ENCODE data around the gene IGSF9B. TPM values are rescaled to one million over a fixed set of nuclear protein-coding genes. Genes with fewer than 3 reads are reported as not detected.

Gene IGSF9B
- polyA plus RNA-seq, 1 donor (not counting 4 experiments of a cell fraction or from before 2014, with no cell fraction given): 0.66 TPM

- no peak for TF ChIP-seq EZH2 (IDR thresholded peaks at IDR 0.05; ENCODE audit: low read length)
- H2AFZ ChIP-seq (ENCODE audit: control insufficient read depth, low read length): no peak overlapping the region
- H3K9ac ChIP-seq (ENCODE audit: control insufficient read depth, extremely low read depth, insufficient read depth, low read length): no peak overlapping the region
- H3K4me2 ChIP-seq (ENCODE audit: control insufficient read depth, extremely low read depth, insufficient read depth, low read depth, low read length): no peak overlapping the region
- H3K9me1 ChIP-seq (ENCODE audit: control insufficient read depth, extremely low read depth, insufficient read depth, low read length): no peaks in the 10 kb centered on the region
- no peaks in the 10 kb centered on the region for H4K20me1 ChIP-seq (ENCODE audit: control insufficient read depth, extremely low read depth, insufficient read depth, low read length)
- no peak overlapping the region for H3K4me3 ChIP-seq (ENCODE audit: control insufficient read depth in 2 of 3, extremely low read depth in 1 of 3, insufficient read depth in 2 of 3, low read depth in 1 of 3, low read length in 3 of 3)
- H3K27ac ChIP-seq (ENCODE audit: control insufficient read depth, insufficient read depth, low read length): no peak overlapping the region
- H3K27me3 ChIP-seq (ENCODE audit: control insufficient read depth, extremely low read depth, insufficient read depth, low read length): peaks cover 8% of the 10 kb centered on the region
- DNase-seq (ENCODE audit: low read depth, low spot score): no peak
- no peaks in the 10 kb centered on the region for H3K36me3 ChIP-seq (ENCODE audit: control insufficient read depth in 2 of 2, extremely low read depth in 1 of 2, insufficient read depth in 2 of 2, low read length in 2 of 2)
- dilution Hi-C loops (cut with MboI; ENCODE audit: extremely low pct_ligation_motif_present, low sequenced_read_pairs): no loop called here
- no peaks in the 10 kb centered on the region for H3K9me3 ChIP-seq (ENCODE audit: control insufficient read depth, low read depth, low read length)
- no peak for FAIRE-seq
- no peaks in the 10 kb centered on the region for H3K79me2 ChIP-seq (ENCODE audit: control insufficient read depth, insufficient read depth, low read length)
- no peaks in the 10 kb centered on the region for H3K4me1 ChIP-seq (ENCODE audit: control insufficient read depth, extremely low read depth, insufficient read depth, low read length)
Measured at GRCh38 chr11:133982876-133983275, 26.1 kb upstream of the IGSF9B start.

- no peak overlapping the region for H3K4me2 ChIP-seq (ENCODE audit: control insufficient read depth, extremely low read depth, insufficient read depth, low read depth, low read length)
- H3K4me1 ChIP-seq (ENCODE audit: control insufficient read depth, extremely low read depth, insufficient read depth, low read length): no peaks in the 10 kb centered on the region
- no peak for FAIRE-seq
- no peaks in the 10 kb centered on the region for H4K20me1 ChIP-seq (ENCODE audit: control insufficient read depth, extremely low read depth, insufficient read depth, low read length)
- dilution Hi-C loops (cut with MboI; ENCODE audit: extremely low pct_ligation_motif_present, low sequenced_read_pairs): no loop called here
- no peak overlapping the region for H3K9ac ChIP-seq (ENCODE audit: control insufficient read depth, extremely low read depth, insufficient read depth, low read length)
- no peak overlapping the region for H3K4me3 ChIP-seq (ENCODE audit: control insufficient read depth in 2 of 3, extremely low read depth in 1 of 3, insufficient read depth in 2 of 3, low read depth in 1 of 3, low read length in 3 of 3)
- no peaks in the 10 kb centered on the region for H3K9me3 ChIP-seq (ENCODE audit: control insufficient read depth, low read depth, low read length)
- no peak overlapping the region for H2AFZ ChIP-seq (ENCODE audit: control insufficient read depth, low read length)
- H3K9me1 ChIP-seq (ENCODE audit: control insufficient read depth, extremely low read depth, insufficient read depth, low read length): no peaks in the 10 kb centered on the region
- no peak overlapping the region for H3K27ac ChIP-seq (ENCODE audit: control insufficient read depth, insufficient read depth, low read length)
- DNase-seq (ENCODE audit: low read depth, low spot score): no peak
- H3K36me3 ChIP-seq (ENCODE audit: control insufficient read depth in 2 of 2, extremely low read depth in 1 of 2, insufficient read depth in 2 of 2, low read length in 2 of 2): no peaks in the 10 kb centered on the region
- TF ChIP-seq EZH2 (IDR thresholded peaks at IDR 0.05; ENCODE audit: low read length) (no peak), CTCF (optimal IDR thresholded peaks at IDR 0.05 in 1 of 3, IDR thresholded peaks at IDR 0.05 in 1 of 3, conservative IDR thresholded peaks at IDR 0.05 in 1 of 3; ENCODE audit: extremely low read depth in 1 of 3, insufficient read depth in 2 of 3, low read length in 3 of 3) (no peak)
- peaks cover 9% of the 10 kb centered on the region for H3K27me3 ChIP-seq (ENCODE audit: control insufficient read depth, extremely low read depth, insufficient read depth, low read length)
- H3K79me2 ChIP-seq (ENCODE audit: control insufficient read depth, insufficient read depth, low read length): no peaks in the 10 kb centered on the region
Measured at GRCh38 chr11:133982151-133982550, 25.4 kb upstream of the IGSF9B start.

- no peak overlapping the region for H2AFZ ChIP-seq (ENCODE audit: control insufficient read depth, low read length)
- dilution Hi-C loops (cut with MboI; ENCODE audit: extremely low pct_ligation_motif_present, low sequenced_read_pairs): no loop called here
- no peaks in the 10 kb centered on the region for H3K36me3 ChIP-seq (ENCODE audit: control insufficient read depth in 2 of 2, extremely low read depth in 1 of 2, insufficient read depth in 2 of 2, low read length in 2 of 2)
- H3K79me2 ChIP-seq (ENCODE audit: control insufficient read depth, insufficient read depth, low read length): no peaks in the 10 kb centered on the region
- TF ChIP-seq EZH2 (IDR thresholded peaks at IDR 0.05; ENCODE audit: low read length): no peak
- no peaks in the 10 kb centered on the region for H3K4me1 ChIP-seq (ENCODE audit: control insufficient read depth, extremely low read depth, insufficient read depth, low read length)
- peaks cover 17% of the 10 kb centered on the region for H3K27me3 ChIP-seq (ENCODE audit: control insufficient read depth, extremely low read depth, insufficient read depth, low read length)
- no peak overlapping the region for H3K4me2 ChIP-seq (ENCODE audit: control insufficient read depth, extremely low read depth, insufficient read depth, low read depth, low read length)
- FAIRE-seq (no peak), DNase-seq (ENCODE audit: low read depth, low spot score) (no peak)
- H3K9me3 ChIP-seq (ENCODE audit: control insufficient read depth, low read depth, low read length): no peaks in the 10 kb centered on the region
- H3K4me3 ChIP-seq (ENCODE audit: control insufficient read depth in 2 of 3, extremely low read depth in 1 of 3, insufficient read depth in 2 of 3, low read depth in 1 of 3, low read length in 3 of 3): no peak overlapping the region
- H4K20me1 ChIP-seq (ENCODE audit: control insufficient read depth, extremely low read depth, insufficient read depth, low read length): no peaks in the 10 kb centered on the region
- H3K9me1 ChIP-seq (ENCODE audit: control insufficient read depth, extremely low read depth, insufficient read depth, low read length): no peaks in the 10 kb centered on the region
- no peak overlapping the region for H3K27ac ChIP-seq (ENCODE audit: control insufficient read depth, insufficient read depth, low read length)
- H3K9ac ChIP-seq (ENCODE audit: control insufficient read depth, extremely low read depth, insufficient read depth, low read length): no peak overlapping the region
Measured at GRCh38 chr11:133981156-133981555, 24.4 kb upstream of the IGSF9B start.

All from keratinocyte (primary cell).